Fibroblast of pulmonary artery (primary cell): ENCODE results near the gene ATP13A3.

Source experiments
- DNase-seq: peaks from one replicate; pipeline ENCODE4 v3.0.0-alpha.2; 2010; ENCODE audit warnings: low read depth
- H3K4me3 ChIP-seq: replicated peaks from 2 replicates; pipeline ENCODE4 v1.5.1; 2011; ENCODE audit warnings: low read depth, mild to moderate bottlenecking, control low read depth, low read length, moderate library complexity
- CTCF ChIP-seq: IDR thresholded peaks from 2 replicates; pipeline ENCODE4 v1.5.1; 2011; ENCODE audit warnings: mild to moderate bottlenecking, control low read depth, low read length, inconsistent platforms; ENCODE audit errors: missing control alignments

Gene ATP13A3

GRCh38 chr3:194460566-194460965 is 26.2 kb downstream of the ATP13A3 start:
- no peak for DNase-seq
- no peak for TF ChIP-seq CTCF
- H3K4me3 ChIP-seq = no peak overlapping the region

GRCh38 chr3:194458131-194458530 is 28.7 kb downstream of the ATP13A3 start:
- TF ChIP-seq CTCF = no peak

GRCh38 chr3:194455481-194455880 is 31.3 kb downstream of the ATP13A3 start:
- no peak for TF ChIP-seq CTCF
- DNase-seq = no peak
- H3K4me3 ChIP-seq = no peak overlapping the region

More at GRCh38 chr3:194458131-194458530, 28.7 kb downstream of the ATP13A3 start:
- no peak for DNase-seq
- no peak overlapping the region for H3K4me3 ChIP-seq

GRCh38 chr3:194450341-194450740 is 36.5 kb downstream of the ATP13A3 start:
- TF ChIP-seq CTCF = no peak
- no peak overlapping the region for H3K4me3 ChIP-seq
- no peak for DNase-seq

GRCh38 chr3:194449913-194450312 is 36.9 kb downstream of the ATP13A3 start:
- no peak for DNase-seq
- no peak for TF ChIP-seq CTCF
- no peak overlapping the region for H3K4me3 ChIP-seq

GRCh38 chr3:194447657-194448056 is 39.1 kb downstream of the ATP13A3 start:
- no peak overlapping the region for H3K4me3 ChIP-seq
- TF ChIP-seq CTCF = no peak
- DNase-seq = no peak

- no peak for DNase-seq
- H3K4me3 ChIP-seq = no peak overlapping the region
- TF ChIP-seq CTCF = no peak
These were observed 39.6 kb downstream of the ATP13A3 start for GRCh38 chr3:194447161-194447560.
